ENCODE data around the gene OCA2.
"Not testable (repeated sequence)": the region's sequence is repeated elsewhere in the genome, so short reads cannot be mapped to it uniquely, and the experiment has no call there.

Gene OCA2

GRCh38 chr15:27804569-27805260 lies 294.4 kb downstream of the OCA2 start:
- DNase-seq: no peak

- DNase-seq: no peak
Measured at GRCh38 chr15:27798807-27799206, 300.3 kb downstream of the OCA2 start.

- no peak for DNase-seq
Measured at GRCh38 chr15:27797765-27798164, 301.4 kb downstream of the OCA2 start.

- no peak for DNase-seq
Measured at GRCh38 chr15:27796405-27797320, 302.5 kb downstream of the OCA2 start.

GRCh38 chr15:27792756-27793264 lies 306.3 kb downstream of the OCA2 start:
- DNase-seq: no peak

DNA sequence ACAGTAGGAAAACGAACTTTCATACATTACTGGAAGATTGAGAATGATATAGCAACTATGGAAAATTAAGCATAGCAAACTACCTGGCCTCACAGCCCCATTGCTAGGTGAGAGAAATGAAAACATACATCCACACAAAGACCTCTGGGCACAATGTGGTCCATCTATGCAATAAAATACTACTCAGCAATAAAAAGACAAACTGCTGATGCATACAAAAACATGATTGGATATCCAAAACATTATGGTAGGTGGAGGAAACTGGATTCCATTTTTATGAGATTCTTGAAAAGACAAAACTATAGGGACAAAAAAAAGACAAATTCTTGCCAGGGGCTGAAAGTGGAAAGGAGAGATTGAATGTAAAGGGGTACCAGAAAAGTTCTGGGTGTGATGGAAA lies 308.8 kb downstream of the OCA2 start:
- DNase-seq: no peak

GRCh38 chr15:27787931-27788330 lies 311.2 kb downstream of the OCA2 start:
- DNase-seq: no peak

DNA sequence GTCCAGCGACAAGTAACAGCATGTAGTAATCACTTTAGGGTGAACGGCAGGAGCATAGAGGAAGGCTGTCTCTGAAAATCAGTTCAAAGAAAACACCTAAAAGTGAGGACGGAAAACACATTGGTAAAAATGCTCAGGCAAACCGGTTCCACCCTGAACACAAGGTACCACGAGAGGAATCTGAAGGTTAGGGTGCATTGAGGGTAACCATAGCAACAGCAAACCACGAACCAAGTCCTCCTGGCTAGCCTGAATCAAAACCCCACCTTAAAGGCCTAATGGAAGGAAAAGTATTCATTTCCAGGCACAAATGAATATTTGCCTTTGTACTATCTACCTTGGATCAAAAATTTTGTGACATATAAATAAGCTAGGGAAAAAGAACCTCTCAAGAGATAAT lies 315.0 kb downstream of the OCA2 start:
- no peak for DNase-seq

- no peak for DNase-seq
Measured at GRCh38 chr15:27783678-27784077, 315.4 kb downstream of the OCA2 start.

DNA sequence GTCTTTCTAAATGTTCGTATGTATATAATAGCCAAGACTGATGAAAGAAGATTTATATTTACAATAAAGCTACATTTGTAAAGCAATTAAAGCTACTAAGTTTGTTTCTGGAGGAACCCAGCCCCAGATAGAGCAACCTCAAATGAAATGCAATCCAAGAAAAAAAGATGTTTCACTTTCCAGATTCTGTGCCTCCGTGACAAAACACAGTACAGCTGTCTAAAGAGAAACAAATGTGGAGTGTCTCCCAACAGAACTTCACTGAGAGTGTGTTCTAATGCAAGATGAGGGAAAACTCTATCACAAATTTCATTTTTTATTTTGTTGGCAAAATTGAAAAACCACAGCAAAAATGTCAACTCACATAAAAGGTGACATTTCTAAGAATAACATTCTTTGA lies 317.0 kb downstream of the OCA2 start:
- no peak for DNase-seq

DNA sequence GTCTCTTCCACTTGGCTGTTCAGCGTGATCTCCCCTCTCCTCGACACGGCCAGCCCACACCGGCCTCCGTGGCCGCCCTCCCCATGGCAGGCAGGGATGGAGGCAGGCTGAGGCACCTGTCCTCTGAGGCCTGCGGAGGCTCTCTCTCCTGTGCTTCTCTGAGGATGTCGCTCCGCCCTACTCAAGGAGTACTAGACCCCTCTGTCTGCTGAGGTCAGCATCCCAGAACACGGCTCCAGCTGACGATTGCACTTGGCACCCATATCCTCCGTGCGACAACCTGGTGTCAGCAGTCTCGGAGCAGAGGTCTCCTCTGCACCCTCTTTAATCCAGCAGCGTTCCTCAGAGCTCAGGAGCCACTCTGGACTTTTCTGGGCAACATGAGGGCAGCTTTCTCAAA lies 322.6 kb downstream of the OCA2 start:
- no peak for DNase-seq

DNA sequence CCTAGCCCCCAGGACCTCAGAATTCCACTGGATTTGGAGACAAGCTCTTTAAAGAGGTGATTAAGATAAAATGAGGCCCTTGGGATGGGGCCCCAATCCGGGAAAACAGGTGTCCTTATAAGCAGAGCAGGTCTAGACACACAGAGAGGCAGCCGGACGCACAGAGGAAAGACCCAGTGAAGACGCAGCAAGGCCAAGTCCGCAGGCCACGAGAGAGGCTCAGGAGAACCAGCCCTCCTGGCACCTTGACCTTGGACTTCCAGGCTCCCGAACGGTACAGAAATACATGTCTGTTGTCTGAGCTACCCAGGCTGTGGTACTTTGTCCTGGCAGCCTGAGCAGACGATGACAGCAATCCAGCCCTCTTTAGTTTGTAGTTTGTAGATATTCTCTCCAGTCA lies 324.5 kb downstream of the OCA2 start:
- DNase-seq: no peak

GRCh38 chr15:27774191-27774590 lies 324.9 kb downstream of the OCA2 start:
- no peak for DNase-seq

DNA sequence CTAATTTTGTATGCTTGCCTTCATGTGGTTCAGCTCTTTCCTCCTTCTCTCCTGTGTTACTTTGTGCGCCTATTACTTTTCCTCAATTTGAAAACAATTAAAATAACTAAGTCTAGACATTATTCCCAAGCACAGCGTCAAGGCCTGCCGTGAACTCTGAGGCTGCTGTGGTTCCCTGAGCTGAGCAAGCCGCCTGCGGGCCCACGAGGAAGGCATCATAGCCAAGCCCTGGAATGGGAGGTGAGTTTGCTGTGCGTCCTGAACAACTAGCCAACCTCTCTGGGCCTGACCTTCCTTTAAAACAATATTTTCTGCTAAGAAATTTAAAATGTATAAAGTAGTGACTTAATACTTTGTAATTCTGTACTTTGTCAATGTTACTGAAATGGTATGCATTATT lies 327.2 kb downstream of the OCA2 start:
- no peak for DNase-seq

DNA sequence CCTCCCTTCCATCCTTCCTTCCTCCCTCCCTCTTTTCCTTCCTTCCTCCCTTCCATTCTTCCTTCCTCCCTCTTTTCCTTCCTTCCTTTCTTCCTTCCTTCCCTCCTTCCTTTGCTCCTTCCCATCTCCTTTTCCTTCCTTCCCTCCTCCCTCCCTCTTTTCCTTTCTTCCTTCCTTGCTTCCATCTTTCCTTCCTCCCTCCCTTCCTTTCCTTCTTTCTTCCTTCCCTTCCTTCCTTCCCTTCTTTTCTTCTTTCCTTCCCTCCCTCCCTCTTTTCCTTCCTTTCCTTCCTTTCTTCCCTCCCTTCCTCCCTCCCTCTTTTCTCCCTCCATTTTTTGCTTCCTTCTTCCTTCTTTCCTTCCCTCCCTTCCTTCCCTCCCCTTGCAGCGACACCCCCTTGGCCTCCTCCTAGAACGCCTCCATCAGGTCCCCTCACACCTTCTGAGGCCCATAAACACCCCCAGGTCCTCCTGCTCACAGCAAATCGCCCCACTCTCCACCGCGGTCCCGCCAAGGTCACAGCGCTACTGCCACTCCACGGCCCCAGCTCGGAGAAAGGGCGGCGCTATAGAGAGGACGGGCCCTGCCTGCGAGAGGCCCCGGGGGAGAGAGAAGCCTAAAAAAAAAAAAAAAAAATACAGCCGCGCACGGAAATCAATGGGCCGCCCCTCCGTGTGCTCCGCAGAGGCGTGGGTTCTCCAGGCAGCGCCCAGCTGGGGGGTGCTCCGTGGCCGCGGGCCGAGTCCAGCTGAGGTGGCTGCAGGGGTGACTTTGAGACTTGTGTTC lies 328.2 kb downstream of the OCA2 start:
- no peak for DNase-seq

- DNase-seq: no peak
Measured at GRCh38 chr15:27770086-27770607, 329.0 kb downstream of the OCA2 start.

- DNase-seq: no peak
Measured at GRCh38 chr15:27769652-27770051, 329.5 kb downstream of the OCA2 start.

GRCh38 chr15:27768732-27769475 lies 330.2 kb downstream of the OCA2 start:
- no peak for DNase-seq

GRCh38 chr15:27767918-27768640 lies 331.0 kb downstream of the OCA2 start:
- no peak for DNase-seq

GRCh38 chr15:27767430-27767829 lies 331.7 kb downstream of the OCA2 start:
- DNase-seq: not testable (repeated sequence)

DNA sequence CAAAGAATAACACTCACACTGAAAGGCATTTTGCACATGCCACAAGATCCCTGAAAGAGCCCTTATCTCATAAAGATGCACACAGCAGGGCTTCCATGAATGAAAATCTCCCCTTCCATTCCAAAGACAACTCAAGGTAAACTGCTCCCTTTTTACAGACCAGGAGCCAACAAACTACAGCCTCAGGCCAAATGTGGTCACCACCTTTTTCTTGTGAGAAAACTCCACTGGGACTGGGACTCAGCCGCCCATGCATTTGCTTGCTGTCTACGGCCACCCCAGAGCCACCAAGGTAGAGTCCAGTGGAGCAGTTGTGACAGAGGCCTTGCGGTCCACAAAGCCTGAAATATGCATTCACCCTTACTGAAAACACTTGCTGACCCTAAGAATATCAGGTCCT lies 334.8 kb downstream of the OCA2 start:
- DNase-seq: no peak

DNA sequence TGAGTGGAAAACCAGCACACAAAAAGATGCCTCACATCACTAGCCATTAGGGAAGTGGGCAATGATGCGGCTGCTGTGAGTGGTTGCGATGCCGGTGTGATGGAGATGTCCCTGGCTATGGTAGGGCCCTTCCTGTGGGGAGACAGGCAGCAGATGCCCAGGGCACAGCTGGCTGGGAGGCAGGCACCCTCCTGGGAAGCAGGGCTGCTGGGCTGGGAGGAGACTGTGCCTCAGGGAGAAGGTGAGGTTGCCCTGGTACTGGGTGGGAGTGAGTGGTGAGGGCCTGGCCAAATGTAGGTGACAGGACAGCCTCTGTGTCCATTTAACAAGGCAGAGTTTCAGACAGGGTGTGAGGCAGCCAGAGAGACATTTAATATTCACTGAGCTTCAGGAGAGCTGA lies 335.6 kb downstream of the OCA2 start:
- no peak for DNase-seq
